Measurements from ENCODE around the gene KIAA1614.

The KIAA1614 gene

DNA sequence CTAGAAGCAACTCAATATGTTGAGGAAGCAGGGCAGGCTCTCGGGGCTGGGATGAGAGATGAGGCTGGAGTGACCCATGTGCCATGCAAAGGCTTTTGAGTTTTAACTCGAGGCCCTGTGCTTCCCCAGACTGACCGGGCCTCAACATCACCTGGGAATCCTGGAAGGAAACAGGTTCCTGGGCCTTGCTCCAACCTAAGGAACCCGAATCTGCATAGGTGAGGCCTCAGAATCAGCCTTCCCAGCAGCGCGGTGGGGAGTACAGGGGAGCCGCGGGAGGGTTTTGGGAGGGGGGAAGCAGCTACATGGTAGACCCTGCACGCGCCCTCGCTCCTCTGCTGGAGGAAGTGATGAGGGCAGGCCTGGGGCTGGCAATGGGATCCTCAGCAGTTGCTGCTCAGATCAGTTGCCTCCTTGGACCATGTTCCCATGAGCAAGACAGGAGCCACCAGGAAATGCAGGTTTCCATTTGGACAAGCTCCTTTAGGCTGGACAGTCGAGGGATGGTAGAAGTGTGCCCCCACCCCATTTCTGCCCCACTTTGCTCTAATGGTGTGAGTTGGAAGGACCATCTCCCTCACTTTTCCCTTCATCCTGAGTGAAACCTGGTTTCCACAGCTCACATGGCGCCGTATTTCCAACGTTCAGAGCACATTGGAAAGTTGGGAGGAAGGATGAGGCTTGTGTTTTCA is 4.5 kb upstream of the KIAA1614 start:
- H3K4me3 ChIP-seq (ENCODE audit: low read depth, low read length), result no peak overlapping the region
- H3K79me2 ChIP-seq (ENCODE audit: control insufficient read depth, insufficient read depth, low read length, unreplicated experiment), result no peaks in the 10 kb centered on the region
- no peak overlapping the region for H2AFZ ChIP-seq (ENCODE audit: low read length, unreplicated experiment)
- no peaks in the 10 kb centered on the region for H3K36me3 ChIP-seq (ENCODE audit: insufficient read depth, low read length)
- no peaks in the 10 kb centered on the region for H3K27me3 ChIP-seq (ENCODE audit: insufficient read depth, low read length)
- no peak overlapping the region for H3K27ac ChIP-seq (ENCODE audit: low read depth, low read length)
- peaks cover 5% of the 10 kb centered on the region for H3K4me1 ChIP-seq (ENCODE audit: control insufficient read depth, insufficient read depth, low read length, unreplicated experiment)

DNA sequence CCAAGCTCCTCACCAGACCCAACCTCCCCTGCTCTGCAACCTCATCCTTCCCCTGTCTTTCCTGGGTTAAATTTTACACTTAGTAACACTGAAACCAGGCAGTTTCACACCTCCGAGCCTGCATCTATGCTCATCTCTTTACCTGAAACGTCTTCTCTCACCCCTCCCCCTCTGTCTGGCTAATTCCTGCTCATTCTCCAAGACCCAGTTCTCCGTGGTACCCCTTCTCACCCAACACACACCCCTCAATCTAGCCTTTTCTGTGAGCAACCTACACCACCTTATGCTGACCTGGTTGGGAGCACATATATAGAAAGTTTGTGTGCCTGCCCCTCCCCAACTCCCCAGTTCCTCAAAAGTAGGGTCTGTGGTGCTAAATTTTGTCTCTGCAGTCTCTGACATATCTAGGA is 3.7 kb upstream of the KIAA1614 start:
- Histone ChIP-seq H3K36me3 (ENCODE audit: insufficient read depth, low read length) (no peaks in the 10 kb centered on the region), H3K27ac (ENCODE audit: low read depth, low read length) (no peak overlapping the region), H3K79me2 (ENCODE audit: control insufficient read depth, insufficient read depth, low read length, unreplicated experiment) (peaks cover 2% of the 10 kb centered on the region), H2AFZ (ENCODE audit: low read length, unreplicated experiment) (no peak overlapping the region), H3K4me1 (ENCODE audit: control insufficient read depth, insufficient read depth, low read length, unreplicated experiment) (peaks cover 9% of the 10 kb centered on the region), H3K27me3 (ENCODE audit: insufficient read depth, low read length) (no peaks in the 10 kb centered on the region), H3K4me3 (ENCODE audit: low read depth, low read length) (no peak overlapping the region)

DNA sequence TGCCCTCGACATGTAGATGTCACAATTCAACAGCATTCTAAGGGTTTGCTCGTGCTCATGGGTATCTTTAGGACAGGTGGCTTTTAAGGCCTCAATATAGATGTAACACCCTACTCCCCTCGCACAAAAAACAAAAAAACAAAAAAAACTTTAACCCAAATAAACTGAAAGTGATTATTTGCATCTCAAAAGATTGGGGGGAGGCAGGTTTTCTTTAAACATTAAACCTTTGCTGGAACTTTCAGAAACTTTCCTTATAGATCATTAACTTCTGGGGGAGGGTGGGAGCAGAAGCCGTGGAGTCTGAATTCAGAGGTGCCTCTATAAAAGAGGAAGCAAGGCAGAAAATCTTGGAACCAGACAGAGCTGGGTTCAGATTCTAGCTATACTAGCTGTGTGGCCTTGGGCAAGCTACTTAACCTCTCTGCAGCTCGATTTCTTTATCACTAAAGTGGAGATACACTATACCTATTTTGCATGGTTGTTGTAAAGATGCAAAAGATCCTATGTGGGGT is 3.2 kb upstream of the KIAA1614 start:
- Histone ChIP-seq H3K4me3 (ENCODE audit: low read depth, low read length) (no peak overlapping the region), H3K27ac (ENCODE audit: low read depth, low read length) (no peak overlapping the region), H3K27me3 (ENCODE audit: insufficient read depth, low read length) (no peaks in the 10 kb centered on the region), H3K79me2 (ENCODE audit: control insufficient read depth, insufficient read depth, low read length, unreplicated experiment) (peaks cover 5% of the 10 kb centered on the region), H3K4me1 (ENCODE audit: control insufficient read depth, insufficient read depth, low read length, unreplicated experiment) (peaks cover 12% of the 10 kb centered on the region), H2AFZ (ENCODE audit: low read length, unreplicated experiment) (no peak overlapping the region), H3K36me3 (ENCODE audit: insufficient read depth, low read length) (no peaks in the 10 kb centered on the region)

DNA sequence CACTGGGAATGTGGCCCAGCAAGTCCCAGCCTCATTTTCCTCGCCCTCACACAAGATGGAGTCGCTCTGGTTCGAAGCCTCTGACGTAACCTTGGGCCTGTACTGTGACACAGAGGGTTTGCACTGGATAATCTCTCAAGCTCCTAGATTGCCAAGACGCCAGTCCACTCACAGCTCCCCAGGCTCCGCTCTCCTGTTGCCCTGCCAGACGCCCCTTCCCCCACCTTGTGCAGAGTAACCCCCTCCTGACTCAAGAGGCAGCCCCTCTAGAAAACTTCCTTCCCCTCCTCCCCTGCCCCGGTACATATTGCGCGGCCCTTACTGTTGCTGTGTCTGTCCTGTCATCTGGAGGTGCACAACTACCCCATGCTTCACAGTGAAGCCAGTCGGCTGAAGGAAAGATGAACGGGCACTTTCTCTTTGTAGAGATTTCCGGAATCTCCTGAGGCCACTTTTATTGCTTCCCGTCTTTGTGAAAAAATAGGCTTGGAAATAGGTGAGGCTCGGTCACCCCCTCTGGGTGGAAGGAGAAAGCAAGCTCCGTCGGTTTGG is 981 bp upstream of the KIAA1614 start:
- Histone ChIP-seq H3K4me3 (ENCODE audit: low read depth, low read length) (peak overlapping the region; percentile 94), H3K27ac (ENCODE audit: low read depth, low read length) (peak overlapping the region; percentile 55; the same call in 1 of the 2 replicates), H2AFZ (ENCODE audit: low read length, unreplicated experiment) (peak overlapping the region; percentile 99), H3K36me3 (ENCODE audit: insufficient read depth, low read length) (no peaks in the 10 kb centered on the region), H3K79me2 (ENCODE audit: control insufficient read depth, insufficient read depth, low read length, unreplicated experiment) (peaks cover 8% of the 10 kb centered on the region), H3K4me1 (ENCODE audit: control insufficient read depth, insufficient read depth, low read length, unreplicated experiment) (peaks cover 12% of the 10 kb centered on the region), H3K27me3 (ENCODE audit: insufficient read depth, low read length) (no peaks in the 10 kb centered on the region)

DNA sequence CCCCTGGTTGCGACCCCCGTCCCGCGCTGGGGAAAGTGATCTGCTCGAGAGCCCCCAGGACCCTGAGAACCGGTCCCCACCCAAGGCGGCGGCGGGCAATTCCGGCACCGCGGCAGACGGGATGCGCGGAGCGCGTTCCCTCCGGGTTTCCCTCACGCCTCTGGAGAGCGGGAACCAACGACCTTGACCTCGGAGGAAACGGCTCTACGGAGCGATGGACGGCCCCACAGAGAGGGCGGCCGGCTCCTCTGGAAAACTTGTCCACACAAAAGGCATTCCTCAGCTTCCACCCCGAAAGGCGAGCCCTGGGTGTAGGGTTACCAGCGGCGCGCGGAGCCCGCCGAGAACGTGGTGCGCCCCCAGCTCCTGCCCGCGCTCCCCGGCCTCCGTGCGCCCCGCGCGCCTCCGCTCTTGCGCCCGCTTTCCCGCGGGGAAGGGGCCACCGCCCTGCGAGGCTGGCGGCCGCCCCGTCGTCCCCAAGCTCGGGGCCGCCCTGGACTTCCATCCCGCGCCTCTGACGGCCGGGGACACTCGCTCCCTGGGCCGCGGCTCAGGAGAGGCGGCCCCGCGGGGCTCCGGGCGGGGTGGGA is 391 bp upstream of the KIAA1614 start:
- Histone ChIP-seq H3K4me1 (ENCODE audit: control insufficient read depth, insufficient read depth, low read length, unreplicated experiment) (peaks cover 12% of the 10 kb centered on the region), H3K4me3 (ENCODE audit: low read depth, low read length) (peak overlapping the region; percentile 94), H2AFZ (ENCODE audit: low read length, unreplicated experiment) (peak overlapping the region; percentile 99)

DNA sequence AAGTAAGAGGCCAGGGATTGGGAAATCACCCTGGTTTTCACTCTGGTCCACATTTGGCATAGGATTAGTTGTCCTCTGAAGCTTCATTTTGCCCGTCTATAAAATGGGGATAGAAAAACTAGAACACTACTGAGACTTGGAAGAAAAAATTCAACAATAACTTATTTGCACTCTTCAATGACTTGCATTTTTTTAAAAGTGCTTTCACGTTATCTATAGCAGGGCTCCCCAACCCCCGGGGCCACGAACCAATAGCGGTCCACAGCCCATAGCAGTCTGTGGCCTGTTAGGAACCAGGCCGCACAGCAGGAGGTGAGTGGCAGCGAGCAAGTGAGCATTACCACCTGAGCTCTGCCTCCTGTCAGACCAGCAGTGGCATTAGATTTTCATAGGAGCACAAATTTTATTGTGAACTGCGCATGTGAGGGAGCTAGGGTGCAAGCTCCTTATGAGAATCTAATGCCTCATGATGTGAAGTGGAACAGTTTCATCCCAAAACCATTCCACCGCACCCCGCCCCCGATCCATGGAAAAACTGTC is 2.8 kb downstream of the KIAA1614 start:
- Histone ChIP-seq H3K4me1 (ENCODE audit: control insufficient read depth, insufficient read depth, low read length, unreplicated experiment) (peaks cover 12% of the 10 kb centered on the region), H3K4me3 (ENCODE audit: low read depth, low read length) (no peak overlapping the region), H3K36me3 (ENCODE audit: insufficient read depth, low read length) (no peaks in the 10 kb centered on the region), H2AFZ (ENCODE audit: low read length, unreplicated experiment) (no peak overlapping the region), H3K27ac (ENCODE audit: low read depth, low read length) (no peak overlapping the region), H3K27me3 (ENCODE audit: insufficient read depth, low read length) (no peaks in the 10 kb centered on the region), H3K79me2 (ENCODE audit: control insufficient read depth, insufficient read depth, low read length, unreplicated experiment) (peaks cover 8% of the 10 kb centered on the region)

More for the DNA sequence above, 391 bp upstream of the KIAA1614 start:
- no peaks in the 10 kb centered on the region for H3K36me3 ChIP-seq (ENCODE audit: insufficient read depth, low read length)
- H3K27me3 ChIP-seq (ENCODE audit: insufficient read depth, low read length), result no peaks in the 10 kb centered on the region
- H3K27ac ChIP-seq (ENCODE audit: low read depth, low read length), result peak overlapping the region; percentile 55
- peaks cover 8% of the 10 kb centered on the region for H3K79me2 ChIP-seq (ENCODE audit: control insufficient read depth, insufficient read depth, low read length, unreplicated experiment)

DNA sequence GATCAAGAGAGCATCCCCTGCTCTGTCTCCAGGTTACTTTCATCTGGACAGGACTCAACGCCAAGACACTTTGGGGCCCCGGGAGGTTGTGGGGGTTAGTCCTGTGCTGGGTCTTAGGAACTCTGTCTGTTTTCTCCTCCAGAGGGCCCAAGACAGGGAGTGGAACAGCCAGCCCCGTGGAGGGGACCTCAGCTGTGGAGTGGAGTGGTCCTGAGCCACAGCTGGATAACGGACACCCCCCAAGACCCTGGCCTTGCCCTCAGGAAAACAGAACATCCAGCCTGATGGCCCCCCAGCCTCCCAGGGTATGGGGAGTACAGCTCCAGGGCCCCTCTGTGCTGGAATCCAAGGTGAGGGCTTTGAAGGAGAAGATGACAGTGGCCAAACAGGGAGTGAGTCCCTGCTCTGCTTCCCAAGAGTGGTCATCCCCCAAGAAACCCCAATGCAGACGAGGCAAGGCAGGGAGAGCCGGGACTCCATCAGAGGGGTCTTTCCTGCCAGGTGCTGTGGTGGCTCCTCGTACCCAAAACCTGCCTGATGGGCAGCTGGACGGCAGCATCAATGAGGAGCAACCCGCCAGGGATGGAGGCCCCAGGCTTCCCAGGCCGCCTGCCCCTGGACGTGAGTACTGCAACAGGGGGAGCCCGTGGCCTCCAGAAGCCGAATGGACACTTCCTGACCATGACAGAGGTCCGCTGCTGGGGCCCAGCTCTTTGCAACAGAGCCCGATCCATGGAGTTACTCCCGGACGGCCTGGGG is 3.5 kb downstream of the KIAA1614 start:
- no peaks in the 10 kb centered on the region for H3K36me3 ChIP-seq (ENCODE audit: insufficient read depth, low read length)
- no peaks in the 10 kb centered on the region for H3K27me3 ChIP-seq (ENCODE audit: insufficient read depth, low read length)
- H3K79me2 ChIP-seq (ENCODE audit: control insufficient read depth, insufficient read depth, low read length, unreplicated experiment), result peaks cover 8% of the 10 kb centered on the region
- H3K4me1 ChIP-seq (ENCODE audit: control insufficient read depth, insufficient read depth, low read length, unreplicated experiment), result peaks cover 11% of the 10 kb centered on the region
- H2AFZ ChIP-seq (ENCODE audit: low read length, unreplicated experiment), result no peak overlapping the region
- H3K27ac ChIP-seq (ENCODE audit: low read depth, low read length), result no peak overlapping the region
- H3K4me3 ChIP-seq (ENCODE audit: low read depth, low read length), result no peak overlapping the region

DNA sequence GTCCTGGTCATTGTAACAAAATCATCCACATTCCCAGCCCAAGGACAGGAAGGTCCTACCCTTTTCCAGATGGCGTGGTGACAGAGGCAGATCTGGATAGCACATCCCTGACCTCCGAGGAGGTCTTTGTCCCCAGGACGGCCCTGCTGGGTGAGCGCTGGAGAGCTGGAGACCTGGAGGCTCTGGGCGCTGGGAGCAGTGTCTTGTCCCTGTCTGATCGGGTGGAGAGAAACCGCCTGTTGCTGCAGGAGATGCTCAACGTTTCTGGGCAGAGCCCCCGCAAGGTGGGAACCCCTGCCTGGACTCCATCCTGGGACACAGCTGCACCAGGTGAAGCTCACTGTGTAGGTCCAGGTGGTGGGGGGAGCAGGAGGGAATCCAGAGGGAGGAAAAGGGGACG is 4.1 kb downstream of the KIAA1614 start:
- Histone ChIP-seq H3K4me1 (ENCODE audit: control insufficient read depth, insufficient read depth, low read length, unreplicated experiment) (peaks cover 6% of the 10 kb centered on the region), H3K4me3 (ENCODE audit: low read depth, low read length) (no peak overlapping the region), H3K27me3 (ENCODE audit: insufficient read depth, low read length) (no peaks in the 10 kb centered on the region), H2AFZ (ENCODE audit: low read length, unreplicated experiment) (no peak overlapping the region), H3K36me3 (ENCODE audit: insufficient read depth, low read length) (no peaks in the 10 kb centered on the region), H3K27ac (ENCODE audit: low read depth, low read length) (no peak overlapping the region), H3K79me2 (ENCODE audit: control insufficient read depth, insufficient read depth, low read length, unreplicated experiment) (peaks cover 8% of the 10 kb centered on the region)

DNA sequence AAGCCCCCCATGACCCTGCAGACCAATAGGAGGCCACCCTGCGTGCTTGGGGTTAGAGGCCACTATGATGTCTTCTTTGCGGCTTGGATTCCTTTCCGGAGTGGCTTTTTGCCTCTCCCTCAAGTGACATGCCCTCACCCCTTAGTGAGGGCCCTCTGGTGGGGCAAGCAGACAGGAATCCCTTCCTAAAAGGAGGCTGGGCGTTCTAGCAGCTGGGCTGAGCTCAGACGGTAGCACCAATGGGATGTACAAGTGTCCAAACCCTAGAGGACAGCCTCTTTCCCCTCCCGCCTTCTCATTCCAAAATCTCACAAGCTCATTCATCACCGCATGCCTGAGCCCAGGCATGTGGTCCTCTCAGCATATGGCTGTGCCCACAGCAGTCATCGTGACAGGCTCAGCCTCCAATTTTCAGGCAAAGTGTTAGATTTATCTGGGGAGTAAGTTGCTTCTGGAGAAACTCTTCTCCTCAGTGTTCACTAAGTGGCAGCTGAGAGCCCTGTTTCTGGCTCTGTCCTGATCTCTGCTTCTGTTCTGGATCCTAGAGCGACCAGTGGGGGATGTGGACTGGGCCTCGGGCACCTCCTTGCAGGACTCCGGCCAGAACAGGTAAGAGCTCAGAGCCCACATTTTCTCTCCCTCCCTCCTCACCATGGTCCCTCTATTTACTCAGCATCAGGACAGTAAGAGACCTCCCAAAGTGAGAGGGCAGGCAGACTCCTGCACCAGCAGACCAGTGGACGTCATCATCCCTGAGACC is 4.8 kb downstream of the KIAA1614 start:
- no peak overlapping the region for H3K27ac ChIP-seq (ENCODE audit: low read depth, low read length)
- peaks cover 8% of the 10 kb centered on the region for H3K79me2 ChIP-seq (ENCODE audit: control insufficient read depth, insufficient read depth, low read length, unreplicated experiment)
- no peaks in the 10 kb centered on the region for H3K36me3 ChIP-seq (ENCODE audit: insufficient read depth, low read length)
- H3K4me3 ChIP-seq (ENCODE audit: low read depth, low read length), result no peak overlapping the region
- H2AFZ ChIP-seq (ENCODE audit: low read length, unreplicated experiment), result no peak overlapping the region
- peaks cover 6% of the 10 kb centered on the region for H3K4me1 ChIP-seq (ENCODE audit: control insufficient read depth, insufficient read depth, low read length, unreplicated experiment)
- H3K27me3 ChIP-seq (ENCODE audit: insufficient read depth, low read length), result no peaks in the 10 kb centered on the region

DNA sequence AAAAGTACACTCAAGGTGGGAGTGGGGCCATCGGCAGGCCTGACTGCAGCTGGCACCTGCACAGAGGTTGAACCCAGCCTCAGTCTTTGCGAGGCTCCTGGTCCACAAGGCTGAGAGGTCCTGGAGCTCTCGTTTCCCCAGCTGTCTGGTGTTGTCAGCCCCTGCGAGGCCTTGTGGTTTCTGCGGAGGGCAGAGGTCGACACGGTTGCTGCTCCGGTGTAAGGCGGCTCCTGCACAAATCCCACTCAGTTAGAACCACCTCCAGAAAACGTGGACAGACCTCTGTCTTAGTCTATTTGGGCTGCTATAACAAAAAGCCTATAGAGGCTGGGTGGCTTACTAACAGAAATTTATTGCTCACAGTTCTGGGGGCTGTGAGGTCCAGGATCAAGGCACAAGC is 5.8 kb downstream of the KIAA1614 start:
- Histone ChIP-seq H2AFZ (ENCODE audit: low read length, unreplicated experiment) (no peak overlapping the region), H3K4me3 (ENCODE audit: low read depth, low read length) (no peak overlapping the region), H3K27me3 (ENCODE audit: insufficient read depth, low read length) (no peaks in the 10 kb centered on the region), H3K79me2 (ENCODE audit: control insufficient read depth, insufficient read depth, low read length, unreplicated experiment) (peaks cover 8% of the 10 kb centered on the region), H3K27ac (ENCODE audit: low read depth, low read length) (no peak overlapping the region), H3K36me3 (ENCODE audit: insufficient read depth, low read length) (no peaks in the 10 kb centered on the region), H3K4me1 (ENCODE audit: control insufficient read depth, insufficient read depth, low read length, unreplicated experiment) (peaks cover 6% of the 10 kb centered on the region)

All from ACC112 (cell line).